NCI-H1105 treated with DMSO at 0.1 percent for 48 hours (cell line): ENCODE data around the gene ICA1.
"Not testable (repeated sequence)": the region's sequence is repeated elsewhere in the genome, so short reads cannot be mapped to it uniquely, and the experiment has no call there.

Experiments used
- DNase-seq: peaks from one replicate; lab custom pipeline; 2025; lab: John Stamatoyannopoulos, UW

The ICA1 gene

GRCh38 chr7:8130663-8131062 lies 131.3 kb downstream of the ICA1 start:
- no peak for DNase-seq

- DNase-seq, result no peak
These were observed 132.7 kb downstream of the ICA1 start for GRCh38 chr7:8129318-8129659.

GRCh38 chr7:8128449-8129317 lies 133.3 kb downstream of the ICA1 start:
- DNase-seq, result no peak

- DNase-seq, result peak; percentile 68
These were observed 135.3 kb downstream of the ICA1 start for GRCh38 chr7:8126601-8127167.

- no peak for DNase-seq
These were observed 136.1 kb downstream of the ICA1 start for GRCh38 chr7:8125680-8126444.

GRCh38 chr7:8121243-8121642 lies 140.7 kb downstream of the ICA1 start:
- no peak for DNase-seq

- DNase-seq, result no peak
These were observed 141.4 kb downstream of the ICA1 start for GRCh38 chr7:8120390-8121058.

- DNase-seq, result no peak
These were observed 142.7 kb downstream of the ICA1 start for GRCh38 chr7:8119262-8119661.

GRCh38 chr7:8117195-8117594 lies 144.8 kb downstream of the ICA1 start:
- no peak for DNase-seq

- DNase-seq, result no peak
These were observed 146.2 kb downstream of the ICA1 start for GRCh38 chr7:8115547-8116402.

- no peak for DNase-seq
These were observed 147.8 kb downstream of the ICA1 start for GRCh38 chr7:8114175-8114574.

- no peak for DNase-seq
These were observed 148.8 kb downstream of the ICA1 start for GRCh38 chr7:8113184-8113583.

GRCh38 chr7:8112685-8113084 lies 149.3 kb downstream of the ICA1 start:
- DNase-seq, result no peak

- no peak for DNase-seq
These were observed 150.5 kb downstream of the ICA1 start for GRCh38 chr7:8111282-8111960.

GRCh38 chr7:8109196-8110022 lies 152.6 kb downstream of the ICA1 start:
- no peak for DNase-seq

- no peak for DNase-seq
These were observed 156.4 kb downstream of the ICA1 start for GRCh38 chr7:8105449-8106095.

- no peak for DNase-seq
These were observed 158.7 kb downstream of the ICA1 start for GRCh38 chr7:8103282-8103681.

GRCh38 chr7:8101292-8101691 lies 160.7 kb downstream of the ICA1 start:
- not testable (repeated sequence) for DNase-seq
